Progenitor cell of endocrine pancreas (in vitro differentiated cells): Measurements from ENCODE around the gene ATP5F1C. TPM values are rescaled to one million over a fixed set of nuclear protein-coding genes. Genes with fewer than 3 reads are reported as not detected.
"Not testable (repeated sequence)": the region's sequence is repeated elsewhere in the genome, so short reads cannot be mapped to it uniquely, and the experiment has no call there.

Experiments used
- DNase-seq: peaks from one replicate; pipeline ENCODE4 v3.0.0; 2021; ENCODE audit warnings: low spot score; ENCODE audit not compliant: unreplicated experiment
- H3K27ac Mint-ChIP-seq: 2 replicates; pipeline ENCODE4 v1.8.0; 2021; ENCODE audit warnings: mild to moderate bottlenecking, moderate library complexity, mixed read lengths
- H3K27me3 Mint-ChIP-seq: 2 replicates; pipeline ENCODE4 v1.8.0; 2021; ENCODE audit warnings: mixed read lengths
- H3K36me3 Mint-ChIP-seq: 2 replicates; pipeline ENCODE4 v1.8.0; 2022; ENCODE audit warnings: mixed read lengths; ENCODE audit not compliant: insufficient read depth
- H3K4me1 Mint-ChIP-seq: 2 replicates; pipeline ENCODE4 v1.8.0; 2021; ENCODE audit warnings: low read depth, mixed read lengths
- H3K4me3 Mint-ChIP-seq: 2 replicates; pipeline ENCODE4 v1.8.0; 2021; ENCODE audit warnings: low read depth, mild to moderate bottlenecking, moderate library complexity, mixed read lengths
- H3K9me3 Mint-ChIP-seq: 2 replicates; pipeline ENCODE4 v1.8.0; 2021; ENCODE audit warnings: low read depth, mixed read lengths
- total RNA-seq: library from RNA; stranded (reverse); gene quantifications from 2 replicates; pipeline ENCODE4 v1.2.1, GENCODE V29; 2021
- TF ChIP-seq, protein P1 (sequence below): fragments of 200-600 bp; sonication (generic); IDR thresholded peaks from one replicate; pipeline ENCODE4 v1.5.0; 2021; ENCODE audit warnings: antibody characterized with exemption, mild to moderate bottlenecking; ENCODE audit not compliant: unreplicated experiment

Gene ATP5F1C
- total RNA-seq, 1 donor from 2014 or later = 221 TPM

DNA sequence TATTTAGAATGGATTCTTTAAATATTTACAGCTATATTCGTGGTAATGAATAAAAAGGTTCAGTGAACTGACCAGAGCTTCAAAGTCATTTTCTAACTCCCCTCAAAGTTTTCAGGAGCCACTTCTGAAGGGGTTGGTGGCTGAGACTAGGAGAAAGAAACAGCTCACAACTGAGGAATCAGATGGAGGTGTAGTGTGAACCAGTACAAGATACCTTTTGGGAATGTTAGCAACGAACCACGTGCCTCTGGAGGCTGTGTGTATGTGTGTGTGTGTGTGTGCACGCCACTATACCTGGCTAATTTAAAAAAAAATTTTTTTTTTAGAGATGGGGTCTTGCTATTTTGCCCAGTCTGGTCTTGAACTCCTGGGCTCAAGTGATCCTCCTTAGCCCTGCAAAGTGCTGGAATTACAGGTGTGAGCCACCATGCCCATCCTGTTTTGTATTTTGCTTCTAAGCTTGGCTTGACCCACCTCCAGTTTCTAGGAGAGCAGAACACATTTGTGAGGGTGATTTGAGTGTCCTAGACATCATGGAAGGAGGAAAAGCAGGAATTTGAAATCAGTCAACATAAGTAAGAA is 20.8 kb downstream of the ATP5F1C start:
- H3K27me3 Mint-ChIP-seq = no peaks in the 10 kb centered on the region
- TF ChIP-seq, protein P1, sequence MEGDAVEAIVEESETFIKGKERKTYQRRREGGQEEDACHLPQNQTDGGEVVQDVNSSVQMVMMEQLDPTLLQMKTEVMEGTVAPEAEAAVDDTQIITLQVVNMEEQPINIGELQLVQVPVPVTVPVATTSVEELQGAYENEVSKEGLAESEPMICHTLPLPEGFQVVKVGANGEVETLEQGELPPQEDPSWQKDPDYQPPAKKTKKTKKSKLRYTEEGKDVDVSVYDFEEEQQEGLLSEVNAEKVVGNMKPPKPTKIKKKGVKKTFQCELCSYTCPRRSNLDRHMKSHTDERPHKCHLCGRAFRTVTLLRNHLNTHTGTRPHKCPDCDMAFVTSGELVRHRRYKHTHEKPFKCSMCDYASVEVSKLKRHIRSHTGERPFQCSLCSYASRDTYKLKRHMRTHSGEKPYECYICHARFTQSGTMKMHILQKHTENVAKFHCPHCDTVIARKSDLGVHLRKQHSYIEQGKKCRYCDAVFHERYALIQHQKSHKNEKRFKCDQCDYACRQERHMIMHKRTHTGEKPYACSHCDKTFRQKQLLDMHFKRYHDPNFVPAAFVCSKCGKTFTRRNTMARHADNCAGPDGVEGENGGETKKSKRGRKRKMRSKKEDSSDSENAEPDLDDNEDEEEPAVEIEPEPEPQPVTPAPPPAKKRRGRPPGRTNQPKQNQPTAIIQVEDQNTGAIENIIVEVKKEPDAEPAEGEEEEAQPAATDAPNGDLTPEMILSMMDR = no peak
- no peak for DNase-seq
- no peaks in the 10 kb centered on the region for H3K9me3 Mint-ChIP-seq
- no peaks in the 10 kb centered on the region for H3K4me1 Mint-ChIP-seq
- H3K4me3 Mint-ChIP-seq = no peak overlapping the region
- peaks cover 11% of the 10 kb centered on the region for H3K36me3 Mint-ChIP-seq
- no peak overlapping the region for H3K27ac Mint-ChIP-seq

DNA sequence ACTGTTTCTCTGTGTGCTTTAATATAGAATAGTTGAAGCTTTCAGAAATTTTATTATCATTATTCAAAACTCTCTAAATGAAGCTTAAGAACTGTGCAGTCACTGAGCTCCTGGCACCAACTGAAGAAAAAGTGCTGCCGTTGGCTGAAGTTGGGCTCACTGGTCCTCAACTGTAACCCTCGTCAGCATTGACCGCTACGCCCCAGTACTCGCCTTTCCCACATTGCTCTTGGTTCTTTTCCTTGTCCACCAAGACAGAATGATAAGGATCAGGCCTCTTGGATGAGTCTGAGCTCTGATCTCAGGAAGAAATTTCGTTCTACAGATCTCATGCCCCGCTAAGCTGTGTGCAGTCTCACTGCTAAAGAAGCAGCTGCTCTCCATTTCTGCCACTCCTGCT is 22.5 kb downstream of the ATP5F1C start:
- Mint-ChIP-seq H3K27me3 (no peaks in the 10 kb centered on the region), H3K4me3 (no peak overlapping the region), H3K27ac (no peak overlapping the region), H3K9me3 (no peaks in the 10 kb centered on the region), H3K36me3 (peaks cover 7% of the 10 kb centered on the region), H3K4me1 (peaks cover 5% of the 10 kb centered on the region)
- no peak for DNase-seq
- TF ChIP-seq, protein P1 = no peak

DNA sequence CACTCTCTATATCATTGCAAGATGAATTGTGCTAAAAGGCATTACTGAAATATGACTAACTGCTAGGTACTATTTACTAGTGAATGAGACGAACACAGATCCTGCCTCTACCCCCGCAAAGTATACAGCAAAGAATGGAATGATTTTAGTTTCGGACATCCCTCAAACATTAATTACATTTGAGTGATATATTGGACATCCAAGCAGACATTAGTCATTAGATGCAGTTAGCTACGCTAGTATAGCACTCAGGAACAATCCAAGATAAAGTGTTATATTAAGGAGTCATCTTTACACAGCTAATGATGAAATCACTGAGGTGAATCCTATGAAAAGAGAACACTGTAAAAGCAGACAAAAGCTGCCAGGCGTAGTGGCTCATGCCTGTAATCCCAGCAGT is 23.0 kb downstream of the ATP5F1C start:
- Mint-ChIP-seq H3K27ac (no peak overlapping the region), H3K27me3 (no peaks in the 10 kb centered on the region), H3K9me3 (no peaks in the 10 kb centered on the region), H3K36me3 (peaks cover 7% of the 10 kb centered on the region), H3K4me1 (peaks cover 5% of the 10 kb centered on the region), H3K4me3 (no peak overlapping the region)
- DNase-seq = no peak
- TF ChIP-seq, protein P1 = no peak

DNA sequence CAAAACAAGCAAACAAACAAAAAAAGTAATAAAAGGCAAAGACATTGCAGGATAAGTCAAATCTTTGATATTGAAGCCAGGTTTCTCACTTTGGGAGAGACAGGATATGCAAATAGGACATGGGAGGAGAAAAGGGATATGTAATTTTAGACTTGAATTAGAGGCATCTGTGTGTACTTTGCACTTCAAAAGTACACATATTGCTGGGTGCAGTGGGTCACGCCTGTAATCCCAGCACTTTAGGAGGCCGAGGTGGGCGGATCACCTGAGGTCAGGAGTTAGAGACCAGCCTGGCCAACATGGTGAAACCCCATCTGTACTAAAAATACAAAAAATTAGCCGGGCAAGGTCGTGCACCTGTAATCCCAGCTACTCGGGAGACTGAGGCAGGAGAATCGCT is 23.8 kb downstream of the ATP5F1C start:
- H3K4me3 Mint-ChIP-seq = not testable (repeated sequence)

DNA sequence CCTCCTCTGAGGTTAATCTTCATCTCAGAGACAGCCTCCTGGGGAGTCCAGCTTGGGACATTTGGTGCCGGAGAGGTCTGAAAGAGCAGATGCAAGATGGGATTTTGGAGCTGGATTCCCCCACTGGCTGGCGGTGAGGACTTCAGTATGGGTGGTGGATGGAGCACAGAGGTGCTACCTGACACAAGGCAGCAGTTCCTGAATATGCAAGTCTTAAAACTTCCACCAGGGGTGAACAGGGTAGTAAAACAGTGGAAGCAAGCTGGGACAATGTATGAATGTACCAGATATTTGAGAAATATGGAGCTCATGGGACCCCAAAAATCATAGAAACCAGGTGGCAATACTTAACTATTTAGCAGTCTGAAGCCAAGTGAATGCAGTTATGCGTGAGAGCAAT is 25.5 kb downstream of the ATP5F1C start:
- Mint-ChIP-seq H3K4me3 (no peak overlapping the region), H3K27me3 (no peaks in the 10 kb centered on the region), H3K4me1 (peaks cover 10% of the 10 kb centered on the region), H3K27ac (no peak overlapping the region), H3K9me3 (no peaks in the 10 kb centered on the region), H3K36me3 (no peaks in the 10 kb centered on the region)
- TF ChIP-seq, protein P1 = peak; percentile 8
- no peak for DNase-seq

More for the DNA sequence above, 23.8 kb downstream of the ATP5F1C start:
- H3K27me3 Mint-ChIP-seq, H3K36me3 Mint-ChIP-seq, H3K9me3 Mint-ChIP-seq, H3K27ac Mint-ChIP-seq, DNase-seq, H3K4me1 Mint-ChIP-seq: not testable (repeated sequence)

DNA sequence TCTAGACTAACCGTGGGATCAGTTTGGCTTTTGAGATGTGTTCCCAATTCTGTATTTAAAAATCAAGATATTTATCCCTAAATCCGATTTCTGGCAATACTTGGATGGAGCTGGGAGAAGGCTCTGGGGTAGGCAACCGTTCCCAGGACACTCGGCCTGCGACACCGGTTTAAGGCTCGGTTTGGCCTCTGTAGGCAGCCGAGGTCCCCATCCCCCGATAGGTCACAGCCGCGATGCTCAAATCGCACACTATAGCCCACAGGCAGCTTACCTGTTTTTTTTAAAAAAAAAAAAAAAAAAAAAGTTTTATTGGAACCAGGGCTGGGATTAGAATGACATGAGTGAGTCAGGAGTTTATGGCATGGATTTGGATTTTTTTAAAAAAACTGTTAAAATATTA is 29.6 kb downstream of the ATP5F1C start:
- Mint-ChIP-seq H3K27ac (peak overlapping the region; percentile 95), H3K36me3 (no peaks in the 10 kb centered on the region), H3K4me1 (peaks cover 20% of the 10 kb centered on the region), H3K4me3 (peak overlapping the region; percentile 91), H3K9me3 (no peaks in the 10 kb centered on the region), H3K27me3 (no peaks in the 10 kb centered on the region)
- no peak for DNase-seq
- TF ChIP-seq, protein P1 = no peak
